HG02938 (cell line): Measurements from ENCODE around the gene LITAF.

Experiments used
- ATAC-seq: cut with Tn5 transposase; IDR thresholded peaks from one replicate; pipeline ENCODE4 v1.9.1; 2021; ENCODE audit warnings: mild to moderate bottlenecking, moderate library complexity; ENCODE audit not compliant: unreplicated experiment

LITAF gene

DNA sequence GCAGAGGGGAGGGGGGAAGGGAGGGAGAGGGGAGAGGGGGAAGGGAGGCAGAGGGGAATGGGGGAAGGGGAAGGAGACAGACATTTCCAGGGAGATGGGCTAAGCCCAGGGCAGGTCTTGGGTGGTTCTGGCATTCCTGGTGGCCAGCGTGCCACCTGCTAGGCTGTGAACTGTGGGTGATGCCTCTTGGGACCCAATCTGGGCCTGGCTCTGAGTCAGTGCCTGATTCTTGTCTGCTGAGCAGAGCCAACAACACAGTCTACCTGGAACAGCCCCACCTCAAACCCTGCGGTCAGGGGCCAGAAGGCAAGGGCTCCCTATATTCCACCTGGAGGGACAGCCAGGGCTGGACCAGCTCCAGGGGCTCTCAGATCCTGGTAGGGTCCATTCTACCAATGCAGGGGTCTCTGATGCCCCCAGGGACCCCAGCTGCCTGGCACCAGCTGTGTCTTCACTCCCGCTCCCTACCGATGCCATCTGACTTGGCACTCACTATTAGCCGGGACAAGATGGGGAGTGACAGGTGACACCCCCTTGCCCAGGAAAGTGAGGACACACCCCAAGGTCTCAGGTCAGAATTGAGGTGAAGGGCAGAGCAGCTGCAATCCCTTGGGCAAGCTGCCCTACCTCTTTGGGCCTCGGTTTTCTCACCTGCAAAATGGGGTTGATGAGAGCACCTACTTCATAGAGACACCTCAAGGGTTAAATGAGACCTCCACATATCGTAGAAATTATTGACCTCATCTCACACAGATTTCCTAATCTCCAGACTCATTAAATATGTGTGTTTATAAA lies 87.2 kb downstream of the LITAF start:
- ATAC-seq: no peak

DNA sequence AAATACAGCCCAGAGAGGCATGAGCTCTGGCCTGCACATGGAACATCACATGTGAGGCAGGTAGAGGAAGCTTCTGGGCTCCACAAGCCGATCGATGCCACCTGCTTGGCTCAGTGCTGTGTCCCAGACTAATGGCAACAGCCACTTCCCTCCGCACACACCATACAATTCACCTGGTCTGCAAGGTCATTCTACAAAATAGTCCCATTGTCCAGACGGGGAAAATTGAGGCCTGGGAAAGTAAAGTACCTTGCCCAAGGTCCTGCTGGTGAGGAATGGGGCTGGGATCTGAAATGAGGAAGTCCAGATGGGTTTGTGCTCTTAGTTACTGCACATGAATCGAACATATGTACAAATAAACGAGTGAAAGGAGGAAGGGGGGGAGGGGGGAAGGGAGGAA lies 88.0 kb downstream of the LITAF start:
- no peak for ATAC-seq

DNA sequence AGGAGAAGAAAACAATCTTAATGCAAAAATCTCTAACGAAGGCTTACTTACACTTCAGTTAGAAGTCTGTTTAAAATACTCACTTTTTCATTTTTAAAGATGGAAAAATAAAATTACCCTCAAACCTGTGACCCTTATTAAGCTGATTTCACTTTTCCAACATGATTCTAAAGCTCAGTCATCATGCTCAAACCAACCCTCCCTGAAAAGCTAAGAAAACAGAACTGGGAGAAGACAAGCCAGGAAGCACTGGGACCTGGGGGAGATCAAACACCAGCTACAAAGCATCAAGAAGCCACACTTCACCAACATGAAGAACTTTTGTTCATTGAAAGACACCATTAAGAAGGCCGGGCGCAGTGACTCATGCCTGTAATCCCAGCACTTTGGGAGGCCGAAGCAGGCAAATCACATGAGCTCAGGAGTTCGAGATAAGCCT lies 88.8 kb downstream of the LITAF start:
- ATAC-seq: no peak
